Activated gamma-delta T cell (primary cell): ENCODE data around the gene BRMS1.
A peak's percentile ranks its signal among the peaks of the same experiment; 100 is the strongest.
"Not testable (repeated sequence)": the region's sequence is repeated elsewhere in the genome, so short reads cannot be mapped to it uniquely, and the experiment has no call there.

ENCODE experiments used
- DNase-seq: peaks from one replicate; lab custom pipeline; 2025; lab: John Stamatoyannopoulos, UW

BRMS1 gene

DNA sequence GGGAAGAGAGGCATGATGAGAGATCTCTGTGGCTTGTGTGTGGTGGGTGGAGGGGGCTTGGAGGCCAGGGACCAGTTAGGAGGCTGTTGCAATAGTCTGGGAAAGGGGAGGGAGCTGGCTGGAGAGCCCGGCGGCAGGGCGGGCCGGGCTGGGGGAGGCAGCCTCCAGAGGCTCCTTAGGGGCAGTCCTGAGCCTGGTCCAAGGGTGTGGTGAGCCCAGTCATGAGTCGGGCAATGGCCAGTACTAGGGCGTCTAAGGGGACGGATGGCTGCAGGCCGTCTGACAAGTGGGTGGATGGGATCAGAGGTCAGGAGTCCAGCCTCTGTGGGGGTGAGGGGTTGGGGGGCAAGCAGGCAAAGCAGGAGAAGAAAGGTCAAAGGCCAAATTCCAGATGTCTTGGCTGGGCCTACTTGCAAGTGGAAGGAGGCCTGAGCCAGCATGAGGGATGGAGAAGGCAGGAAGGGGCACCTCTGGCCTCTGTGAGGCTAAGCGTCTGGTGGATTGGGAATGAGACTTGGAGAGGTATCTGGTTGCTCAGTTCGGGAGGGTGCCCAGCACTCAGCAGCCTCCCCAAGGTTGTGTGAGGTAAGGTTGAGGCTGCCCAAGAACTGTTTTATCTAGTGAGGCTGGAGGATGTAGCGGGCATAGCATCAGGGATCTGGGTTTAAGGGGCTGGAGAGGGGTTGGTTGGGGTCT is 22.0 kb downstream of the BRMS1 start:
- DNase-seq: no peak

DNA sequence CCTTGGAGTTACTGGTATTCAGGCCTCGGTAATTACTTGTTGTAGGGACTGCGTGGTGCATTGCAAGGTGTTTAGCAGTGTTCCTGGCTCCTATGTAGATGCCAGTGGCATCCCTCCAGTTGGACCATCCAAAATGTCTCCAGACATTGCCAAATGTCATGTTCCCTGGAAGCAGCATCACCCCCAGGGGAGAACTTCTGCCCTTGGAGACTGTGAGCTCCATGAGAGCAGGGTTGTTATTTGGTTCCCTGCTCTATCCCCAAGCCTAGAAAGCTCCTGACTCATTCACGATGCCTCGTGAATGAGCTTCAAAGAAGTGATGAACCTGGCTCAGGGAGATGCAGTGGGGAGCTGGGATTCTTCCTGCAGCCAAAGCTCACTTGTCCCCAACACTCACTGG is 23.3 kb downstream of the BRMS1 start:
- DNase-seq: no peak

DNA sequence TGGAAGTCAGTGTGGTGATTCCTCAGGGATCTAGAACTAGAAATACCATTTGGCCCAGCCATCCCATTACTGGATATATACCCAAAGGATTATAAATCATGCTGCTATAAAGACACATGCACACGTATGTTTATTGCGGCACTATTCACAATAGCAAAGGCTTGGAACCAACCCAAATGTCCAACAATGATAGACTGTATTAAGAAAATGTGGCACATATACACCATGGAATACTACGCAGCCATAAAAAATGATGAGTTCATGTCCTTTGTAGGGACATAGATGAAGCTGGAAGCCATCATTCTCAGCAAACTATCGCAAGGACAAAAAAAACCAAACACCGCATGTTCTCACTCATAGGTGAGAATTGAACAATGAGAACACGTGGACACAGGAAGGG is 24.2 kb downstream of the BRMS1 start:
- not testable (repeated sequence) for DNase-seq

DNA sequence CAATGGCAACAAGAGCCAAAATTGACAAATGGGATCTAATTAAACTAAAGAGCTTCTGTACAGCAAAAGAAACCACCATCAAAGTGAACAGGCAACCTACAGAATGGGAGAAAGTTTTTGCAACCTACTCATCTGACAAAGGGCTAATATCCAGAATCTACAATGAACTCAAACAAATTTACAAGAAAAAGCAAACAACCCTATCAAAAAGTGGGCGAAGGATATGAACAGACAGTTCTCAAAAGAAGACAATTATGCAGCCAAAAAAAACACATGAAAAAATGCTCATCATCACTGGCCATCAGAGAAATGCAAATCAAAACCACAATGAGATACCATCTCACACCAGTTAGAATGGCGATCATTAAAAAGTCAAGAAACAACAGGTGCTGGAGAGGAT is 24.6 kb downstream of the BRMS1 start:
- not testable (repeated sequence) for DNase-seq

DNA sequence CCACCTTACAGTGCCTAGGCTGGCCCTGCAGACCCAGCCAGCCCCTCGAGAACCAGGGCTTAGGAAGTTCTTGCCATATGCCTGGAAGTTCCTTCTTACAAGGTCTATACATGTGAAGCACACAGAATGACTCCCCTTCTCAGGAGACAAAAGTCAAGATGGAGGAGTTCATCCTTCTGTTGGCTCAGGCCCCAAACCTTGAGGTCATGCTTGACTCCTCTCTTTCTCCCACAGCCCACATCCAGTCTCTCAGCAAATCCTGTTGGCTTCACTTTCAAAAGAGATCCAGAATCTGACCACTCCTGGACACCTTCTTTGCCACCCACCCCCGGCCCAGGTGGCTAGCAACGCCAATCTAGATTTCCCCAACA is 26.3 kb downstream of the BRMS1 start:
- no peak for DNase-seq

DNA sequence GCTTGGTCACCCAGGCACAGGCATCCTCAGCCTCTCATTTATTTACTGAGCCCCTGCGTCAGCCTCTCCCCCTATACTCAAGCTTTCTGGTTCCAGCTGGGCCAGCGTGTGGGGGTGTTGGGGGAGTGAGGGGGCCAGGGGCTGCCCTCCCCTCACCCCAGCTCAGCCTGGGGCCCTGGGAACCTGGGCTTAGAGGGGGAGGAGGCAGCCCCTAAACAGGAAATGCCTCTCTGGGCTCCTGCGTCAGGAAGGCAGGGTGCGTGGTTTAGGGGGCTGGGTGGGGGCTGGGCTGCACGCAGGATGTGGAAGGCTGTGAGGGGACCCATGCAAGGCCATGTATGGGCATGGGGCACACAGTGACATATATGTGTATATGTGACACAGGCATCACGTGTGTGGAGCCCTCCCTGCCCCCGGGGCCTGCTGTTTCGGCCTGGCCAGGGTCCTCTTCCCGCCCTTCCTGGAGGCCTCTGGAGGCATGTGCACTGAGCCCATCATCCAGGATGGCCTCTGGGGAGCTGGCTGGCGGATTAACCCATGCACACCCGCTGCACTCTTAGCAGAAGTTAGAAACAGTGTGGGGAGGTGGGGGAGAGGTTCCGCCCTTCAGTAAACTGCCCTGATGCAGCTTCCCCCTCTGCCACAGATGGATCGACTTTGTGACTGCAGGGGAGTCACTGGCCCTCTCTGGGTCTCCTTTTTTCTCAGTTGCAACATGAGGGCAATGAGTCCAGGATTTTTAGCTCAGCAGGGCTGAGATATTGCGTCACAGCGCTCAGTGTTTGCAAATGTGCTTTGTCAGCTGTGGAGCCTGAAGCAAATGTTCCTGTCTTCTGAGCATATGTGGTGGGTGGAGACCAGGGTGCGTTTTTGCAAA is 26.9 kb downstream of the BRMS1 start:
- DNase-seq: peak; percentile 66

DNA sequence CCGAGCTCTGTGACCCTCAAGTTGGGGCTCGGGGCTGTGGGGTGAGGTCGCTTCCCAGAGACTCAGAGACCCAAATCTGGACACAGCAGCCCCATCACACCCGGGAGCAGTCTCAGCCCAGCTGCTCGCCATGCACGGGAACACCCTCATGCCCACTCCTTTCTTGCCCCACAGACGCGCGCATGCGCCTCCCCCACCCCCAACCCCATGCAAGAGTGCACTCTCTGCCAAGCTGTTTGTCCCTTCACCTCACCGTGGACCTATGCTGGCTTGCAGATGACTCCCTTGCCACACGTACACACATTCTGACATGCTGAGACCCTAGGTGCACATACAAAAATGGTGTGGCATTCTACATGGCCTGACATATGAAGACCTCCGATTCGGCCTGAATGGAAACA is 27.6 kb downstream of the BRMS1 start:
- DNase-seq: no peak

DNA sequence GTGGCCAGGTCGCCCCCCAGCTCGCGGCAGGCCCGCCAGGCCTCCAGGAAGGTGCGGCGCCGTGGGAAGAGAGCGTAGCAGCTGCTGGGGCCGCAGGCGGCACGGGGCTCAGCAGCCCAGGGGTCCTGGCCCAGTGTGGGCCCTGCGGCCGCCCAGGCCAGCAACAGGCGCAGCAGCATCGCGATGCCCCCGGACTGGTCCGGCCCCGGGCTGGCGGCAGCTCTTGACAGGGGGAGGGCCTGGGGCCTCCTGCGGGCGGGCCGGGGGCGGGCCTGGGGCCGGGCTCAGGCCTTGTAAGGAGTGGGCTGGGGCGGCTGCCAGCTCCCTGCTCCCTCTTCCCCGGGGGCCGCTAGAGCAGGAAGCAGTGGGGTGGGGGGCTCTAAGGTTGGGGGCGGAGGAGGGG is 28.1 kb downstream of the BRMS1 start, which contains the start of gene CD248:
CD248 (minus strand) TSS at position 196 of the 403 bp plus-strand sequence; CDS start at position 179, 17 bp downstream.
- no peak for DNase-seq

DNA sequence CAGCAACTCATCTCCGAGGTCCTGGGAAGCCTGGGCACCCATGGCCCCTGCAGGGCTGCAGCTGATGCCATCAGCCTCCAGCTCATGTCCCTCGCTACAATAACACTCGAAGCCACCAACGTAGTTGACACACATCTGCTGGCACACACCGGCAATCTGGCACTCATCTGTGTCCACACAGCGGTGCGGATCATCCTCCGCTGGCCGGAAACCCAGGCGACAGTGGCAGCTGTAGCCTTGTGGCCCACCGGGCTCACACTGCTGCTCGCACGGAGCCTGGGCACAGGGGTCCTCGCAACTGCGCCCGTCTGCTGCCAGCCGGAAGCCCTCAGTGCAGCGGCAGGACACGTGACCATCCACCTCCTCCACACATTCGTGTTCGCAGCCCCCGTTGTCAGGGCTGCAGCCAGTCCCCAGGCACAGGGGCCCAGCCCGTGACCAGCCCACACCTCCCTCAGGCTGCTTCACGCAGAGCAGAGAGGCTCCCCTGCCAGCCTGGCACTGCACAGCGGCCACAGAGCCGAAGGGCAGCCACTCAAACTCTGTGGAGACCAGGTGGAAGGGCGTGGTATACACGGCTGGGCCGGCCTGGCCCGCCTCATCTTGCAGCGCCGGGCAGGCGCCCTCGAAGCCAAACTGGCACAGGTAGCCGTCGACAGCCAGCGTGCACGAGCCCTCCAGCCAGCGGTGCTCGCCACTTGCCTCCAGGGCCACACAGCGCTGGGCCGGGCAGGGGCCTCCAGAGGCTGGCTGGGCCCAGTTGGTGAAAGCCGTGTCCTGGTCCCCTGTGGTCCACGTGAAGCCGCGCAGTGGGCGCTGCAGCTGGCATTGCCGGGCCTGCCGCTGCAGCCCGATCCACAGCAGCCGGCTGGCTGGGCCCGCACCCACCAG is 28.7 kb downstream of the BRMS1 start:
- DNase-seq: no peak

DNA sequence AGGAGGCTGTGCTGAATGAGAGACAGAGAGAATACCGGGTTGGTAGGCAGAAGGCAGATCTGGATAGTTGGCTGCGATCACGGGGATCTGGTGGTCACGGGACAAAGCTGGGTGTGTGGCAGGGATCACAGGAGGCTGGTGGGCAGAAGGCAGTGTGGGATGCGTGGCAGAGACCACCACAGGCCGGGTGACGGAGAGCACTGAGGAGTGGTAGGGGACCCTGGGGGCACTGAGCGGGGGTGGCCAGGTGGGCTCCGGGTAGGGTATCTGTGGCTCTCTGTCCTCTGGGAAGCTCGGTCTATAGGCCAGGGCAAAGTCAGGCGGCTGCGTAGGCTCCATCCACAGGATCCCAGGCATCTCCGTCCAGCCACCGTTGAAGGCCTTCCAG is 29.4 kb downstream of the BRMS1 start:
- no peak for DNase-seq

DNA sequence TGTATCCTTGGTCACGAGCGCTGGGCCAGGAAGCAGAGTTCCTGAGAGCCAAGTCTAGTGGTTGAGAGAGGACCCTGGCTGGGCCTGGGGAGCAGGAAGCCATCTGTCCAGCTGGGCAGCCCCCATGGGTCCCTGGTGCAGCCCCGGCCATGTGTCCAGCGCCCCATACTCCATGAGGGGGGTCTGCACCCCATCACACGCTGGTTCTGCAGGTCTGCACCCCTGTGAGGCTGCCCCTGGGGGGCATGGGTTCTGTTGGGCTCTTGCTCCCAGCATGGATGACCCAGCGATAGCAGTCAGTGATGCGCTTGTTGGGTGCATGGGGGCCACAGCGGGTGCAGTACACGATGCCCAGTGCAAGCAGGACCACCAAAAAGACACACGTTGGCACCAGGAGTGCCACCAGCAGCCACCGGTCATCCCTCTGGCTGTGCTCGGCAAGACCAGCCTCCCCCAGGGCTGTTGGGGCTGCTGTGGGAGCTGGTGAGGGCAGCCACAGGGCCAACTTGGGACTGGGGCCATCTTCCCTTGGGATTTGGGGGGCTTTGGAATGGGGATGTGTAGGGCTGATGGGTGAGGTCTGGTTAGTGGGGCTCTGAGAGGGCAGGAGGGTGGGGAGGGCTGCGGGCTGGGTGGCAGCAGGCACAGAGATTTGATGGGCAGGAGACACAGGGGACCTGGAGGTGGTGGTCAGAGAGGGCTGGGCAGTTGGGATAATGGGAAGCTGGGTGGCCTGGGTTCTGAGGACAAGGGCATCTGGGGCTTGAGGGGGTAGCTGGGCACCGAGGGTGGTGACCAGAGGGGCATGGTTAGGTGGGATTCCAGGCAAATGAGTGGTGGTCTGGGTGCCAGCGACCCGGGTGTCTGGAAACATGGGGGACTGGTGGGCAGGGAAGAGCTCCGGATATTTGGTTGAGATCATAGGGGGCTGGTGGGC is 30.1 kb downstream of the BRMS1 start:
- DNase-seq: no peak

DNA sequence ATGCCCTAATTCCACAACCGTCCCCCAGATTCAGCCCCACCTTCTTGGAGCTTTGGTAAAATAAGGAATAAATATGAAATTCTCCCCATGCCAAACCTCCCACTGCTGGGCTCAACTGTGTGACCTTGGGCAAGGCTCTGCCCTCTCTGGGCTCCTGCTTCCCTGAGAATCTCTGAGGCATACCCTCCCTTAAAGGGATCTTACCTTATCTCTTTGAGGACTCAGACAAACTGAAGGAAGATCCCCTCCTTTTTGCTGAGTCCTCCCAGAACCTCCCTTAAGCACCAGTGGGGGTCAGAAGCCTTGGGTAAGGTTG is 30.8 kb downstream of the BRMS1 start:
- no peak for DNase-seq

DNA sequence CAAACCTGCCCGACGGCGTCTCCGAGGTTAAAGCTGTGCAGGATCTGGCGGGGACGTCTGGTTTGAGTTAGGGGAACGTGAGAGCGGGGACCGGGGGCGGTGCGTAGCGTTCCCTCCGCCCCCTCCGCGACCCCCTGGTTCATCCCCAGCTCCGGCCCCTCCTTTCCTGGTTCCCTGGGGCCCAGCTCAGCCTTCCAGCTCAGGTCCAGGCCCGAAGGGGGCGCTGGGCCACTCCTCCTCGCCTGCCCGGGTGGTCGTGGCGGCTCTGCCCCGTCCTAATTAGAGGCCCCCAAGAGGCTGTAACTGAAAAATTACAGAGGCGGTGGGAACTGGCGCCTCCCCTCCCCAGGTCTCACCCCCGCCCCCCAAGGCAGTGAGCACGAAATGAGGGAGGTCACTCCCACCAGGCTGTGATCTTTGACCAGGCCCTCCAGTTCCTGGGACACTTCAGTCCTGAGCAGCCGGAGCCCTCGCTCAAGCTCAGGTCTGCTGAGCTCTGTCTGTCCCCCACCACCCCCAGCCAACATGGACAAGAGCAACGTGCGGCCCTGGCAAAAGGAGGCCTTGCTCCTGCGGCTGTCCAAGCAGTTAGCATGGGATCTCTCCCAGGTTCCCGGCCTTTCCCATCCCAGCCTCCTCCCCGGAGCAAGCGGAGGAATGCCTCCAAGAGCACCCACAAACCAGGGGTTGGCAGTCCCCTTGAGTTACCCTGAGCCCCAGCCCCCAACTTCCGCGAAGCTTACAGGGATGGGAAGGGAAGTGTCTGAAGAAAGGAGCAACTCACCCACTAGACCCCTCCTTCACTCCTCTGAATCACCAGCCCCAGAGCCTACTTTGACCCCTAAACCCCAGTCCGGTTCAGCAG is 31.4 kb downstream of the BRMS1 start:
- DNase-seq: no peak

DNA sequence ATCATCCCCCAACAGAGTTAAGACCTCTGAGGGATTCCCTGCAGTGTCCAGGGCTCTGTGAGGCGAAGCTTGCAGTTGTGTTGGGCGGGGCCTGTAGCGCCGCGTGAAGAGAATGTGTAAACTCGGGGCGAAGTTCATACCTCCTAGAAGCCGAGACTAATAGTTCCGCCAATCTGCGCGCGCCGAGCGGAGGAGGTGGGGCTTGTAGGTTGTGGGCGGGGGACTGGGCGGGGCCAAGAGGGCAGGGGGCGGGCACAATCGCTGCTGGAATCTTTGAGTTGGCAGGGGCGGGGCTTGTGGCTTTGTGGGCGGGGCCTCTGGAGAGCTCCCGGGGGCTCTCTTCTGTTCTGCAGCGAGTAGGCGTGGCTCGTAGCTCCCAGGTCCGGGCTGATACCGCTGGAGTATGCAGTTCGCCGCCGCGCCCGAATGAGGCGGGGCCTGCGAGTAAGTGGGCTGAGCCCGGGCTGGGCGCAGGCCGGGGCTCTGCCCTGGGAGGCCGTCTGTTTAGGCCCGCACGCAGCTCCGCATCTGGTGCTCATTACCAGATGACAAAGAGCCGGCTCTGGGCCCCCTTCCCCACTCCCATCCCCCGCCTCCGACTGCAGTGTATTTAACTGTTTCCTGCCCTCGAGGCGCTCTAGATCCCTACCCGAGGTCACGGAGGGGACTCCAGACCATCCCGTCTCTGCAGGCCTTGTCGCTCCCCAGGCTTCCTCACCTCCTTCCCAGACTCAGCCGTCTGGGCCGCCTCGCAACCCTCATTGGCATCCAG is 32.2 kb downstream of the BRMS1 start:
- DNase-seq: peak; percentile 96

DNA sequence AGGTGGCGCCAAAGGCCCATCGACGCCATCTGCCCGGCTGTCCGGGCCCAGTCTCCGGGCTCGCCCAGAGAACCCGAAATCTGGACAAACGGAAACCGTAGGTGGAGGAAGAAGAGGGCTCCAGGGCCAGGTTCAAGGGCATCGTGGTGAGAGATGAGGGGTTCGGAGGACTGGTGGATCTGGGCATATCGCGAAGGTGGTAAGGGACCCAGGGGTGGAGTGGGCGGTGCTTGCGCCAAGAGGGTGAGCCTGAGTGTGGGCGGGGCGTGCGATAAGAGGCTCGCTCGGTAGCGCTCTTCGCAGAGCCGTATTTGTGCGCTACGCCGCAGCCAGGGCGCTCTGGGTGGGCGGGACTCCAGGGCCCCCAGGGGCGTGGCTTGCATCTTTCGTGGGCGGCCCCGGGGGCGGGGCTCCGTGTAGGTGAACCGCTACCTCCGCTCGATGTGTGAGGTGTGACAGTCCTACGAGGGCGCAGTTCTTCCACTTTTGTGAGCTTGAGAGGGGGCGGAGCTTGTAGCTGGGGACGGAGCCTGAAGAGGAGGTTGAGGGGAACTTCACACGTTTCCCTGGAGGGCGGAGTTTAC is 32.8 kb downstream of the BRMS1 start:
- DNase-seq: peak; percentile 95

DNA sequence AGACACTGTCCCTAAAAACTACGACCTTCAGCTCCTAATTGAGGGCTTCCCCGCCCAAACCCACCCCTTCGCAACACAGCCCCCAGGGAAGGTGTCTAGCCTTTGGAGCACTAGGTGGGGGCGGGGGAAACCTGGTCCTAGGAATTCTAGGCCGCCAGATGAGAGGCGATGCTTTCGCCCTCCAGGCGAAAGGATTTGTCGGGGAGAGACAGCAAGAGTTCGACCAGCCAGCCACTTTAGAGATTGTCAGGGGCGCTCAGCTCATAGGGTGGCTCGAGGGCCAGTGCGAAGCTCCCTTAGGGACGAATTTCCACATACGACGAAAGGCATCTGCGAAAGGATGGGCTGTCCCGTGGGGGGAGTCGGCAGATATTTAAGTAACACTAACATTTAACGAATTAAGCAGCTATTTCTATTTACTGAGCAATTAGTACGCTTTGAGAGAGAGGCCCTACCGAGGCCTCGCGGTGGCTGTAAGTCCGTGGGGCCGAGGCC is 33.4 kb downstream of the BRMS1 start:
- no peak for DNase-seq

DNA sequence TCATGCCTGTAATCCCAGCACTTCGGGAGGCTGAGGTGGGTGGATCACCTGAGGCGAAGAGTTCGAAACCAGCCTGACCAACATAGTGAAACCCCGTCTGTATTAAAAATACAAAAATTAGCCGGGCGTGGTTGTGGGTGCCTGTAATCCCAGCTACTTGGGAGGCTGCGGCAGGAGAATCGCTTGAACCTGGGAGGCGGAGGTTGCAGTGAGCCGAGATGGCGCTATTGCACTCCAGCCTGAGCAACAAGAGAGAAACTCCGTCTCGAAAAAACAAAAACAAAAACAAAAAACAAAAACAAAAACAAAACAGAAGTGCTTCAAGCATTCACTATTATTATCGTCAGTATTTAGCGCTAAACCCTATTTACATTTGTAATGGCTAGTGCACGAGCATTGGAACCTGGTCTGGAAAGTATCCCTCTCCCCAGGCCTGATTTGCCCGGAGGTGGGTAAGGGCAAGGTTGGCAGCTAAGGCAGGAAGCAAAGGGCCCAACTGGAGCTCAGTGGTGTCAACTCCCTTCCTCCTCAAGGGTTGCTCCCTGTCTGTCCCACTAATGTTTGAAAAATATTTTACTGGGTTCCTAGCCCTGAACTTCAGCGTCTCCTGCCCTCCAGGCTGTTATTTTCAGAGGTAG is 34.0 kb downstream of the BRMS1 start:
- not testable (repeated sequence) for DNase-seq

DNA sequence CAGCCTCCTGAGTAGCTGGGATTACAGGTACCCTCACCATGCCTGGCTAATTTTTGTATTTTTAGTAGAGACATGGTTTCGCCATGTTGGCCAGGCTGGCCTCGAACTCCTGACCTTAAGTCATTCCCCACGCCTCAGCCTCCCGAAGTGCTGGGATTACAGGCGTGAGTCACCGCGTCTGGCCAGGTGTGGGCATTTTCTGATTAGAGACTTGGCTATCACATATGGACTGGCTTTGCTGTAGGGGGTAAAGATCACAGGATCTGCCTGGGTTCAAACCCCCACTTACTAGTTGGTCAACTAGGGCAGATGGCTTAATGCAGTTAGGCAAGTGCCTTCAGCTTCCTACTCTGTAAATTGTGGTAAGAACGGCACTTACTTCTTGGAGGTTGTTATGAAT is 34.6 kb downstream of the BRMS1 start:
- DNase-seq: no peak

DNA sequence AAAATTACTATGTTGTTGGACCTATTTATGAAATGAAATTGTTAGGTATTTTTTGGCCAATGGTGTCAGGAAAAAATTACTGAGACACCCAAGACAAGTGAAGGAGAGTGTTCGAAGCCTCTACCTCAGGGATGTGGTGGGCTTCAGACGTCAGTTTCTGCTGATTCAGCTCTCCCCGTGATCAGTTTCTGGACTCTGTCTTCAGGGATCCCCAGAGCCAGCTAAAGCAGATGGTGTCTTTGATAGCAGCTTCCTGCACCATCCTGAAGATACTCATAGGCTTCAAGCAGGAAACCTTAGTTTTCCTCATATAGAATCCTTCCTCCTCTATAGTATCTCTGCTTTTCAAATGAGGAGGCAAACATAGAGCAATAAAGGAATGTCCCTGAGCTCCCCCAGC is 35.4 kb downstream of the BRMS1 start:
- no peak for DNase-seq
